Activated CD4-positive, alpha-beta T cell treated with anti-CD3 and anti-CD28 coated beads, Interleukin-2, Interleukin-4, amounts not matched to agents 100 ng/mL and 50 ng/mL, durations not matched to agents 16 hours and 8 hours (primary cell): ENCODE data around the gene SFT2D1.

Experiments used
- DNase-seq: peaks from one replicate; pipeline ENCODE4 v3.0.0-alpha.2; 2020; ENCODE audit warnings: low spot score

The SFT2D1 gene

GRCh38 chr6:166334878-166335277 is 7.5 kb downstream of the SFT2D1 start:
- DNase-seq, result no peak

GRCh38 chr6:166333172-166333995 is 9.0 kb downstream of the SFT2D1 start:
- DNase-seq, result peak; percentile 57

- DNase-seq, result no peak
Measured at GRCh38 chr6:166331503-166332415, 10.6 kb downstream of the SFT2D1 start.

- DNase-seq, result no peak
Measured at GRCh38 chr6:166330612-166331011, 11.7 kb downstream of the SFT2D1 start.

- no peak for DNase-seq
Measured at GRCh38 chr6:166325383-166326042, 16.8 kb downstream of the SFT2D1 start.

- DNase-seq, result no peak
Measured at GRCh38 chr6:166323395-166323794, 18.9 kb downstream of the SFT2D1 start.

- DNase-seq, result no peak
Measured at GRCh38 chr6:166318649-166319600, 23.4 kb downstream of the SFT2D1 start.

GRCh38 chr6:166318227-166318626 is 24.1 kb downstream of the SFT2D1 start:
- no peak for DNase-seq

- no peak for DNase-seq
Measured at GRCh38 chr6:166317261-166318212, 24.8 kb downstream of the SFT2D1 start.

GRCh38 chr6:166315436-166315835 is 26.9 kb downstream of the SFT2D1 start:
- DNase-seq, result no peak

GRCh38 chr6:166314454-166314853 is 27.9 kb downstream of the SFT2D1 start:
- no peak for DNase-seq

- peak; percentile 60 for DNase-seq
Measured at GRCh38 chr6:166313255-166314070, 28.9 kb downstream of the SFT2D1 start.

- no peak for DNase-seq
Measured at GRCh38 chr6:166312832-166313231, 29.5 kb downstream of the SFT2D1 start.

GRCh38 chr6:166310634-166311033 is 31.7 kb downstream of the SFT2D1 start:
- DNase-seq, result no peak

GRCh38 chr6:166309977-166310376 is 32.4 kb downstream of the SFT2D1 start:
- DNase-seq, result no peak

GRCh38 chr6:166308769-166309589 is 33.4 kb downstream of the SFT2D1 start:
- no peak for DNase-seq

- no peak for DNase-seq
Measured at GRCh38 chr6:166308033-166308768, 34.1 kb downstream of the SFT2D1 start, which contains the start of gene PRR18. PRR18 (minus strand) TSS chr6:166308392; CDS start chr6:166308142, 250 bp downstream.
